Activated naive CD8-positive, alpha-beta T cell treated with anti-CD3 and anti-CD28 coated beads for 36 hours (primary cell): ENCODE results near the gene ITGB2. TPM values are rescaled to one million over a fixed set of nuclear protein-coding genes. Genes with fewer than 3 reads are reported as not detected.

Source experiments
- DNase-seq: peaks from one replicate; pipeline ENCODE4 v3.0.0; 2021
- H3K27ac Mint-ChIP-seq: one replicate; pipeline ENCODE4 v1.8.0; 2022; ENCODE audit warnings: mild to moderate bottlenecking, moderate library complexity, mixed read lengths
- H3K27me3 Mint-ChIP-seq: one replicate; pipeline ENCODE4 v1.8.0; 2022; ENCODE audit warnings: mild to moderate bottlenecking, mixed read lengths
- H3K36me3 Mint-ChIP-seq: one replicate; pipeline ENCODE4 v1.8.0; 2021; ENCODE audit warnings: mild to moderate bottlenecking, mixed read lengths
- H3K4me1 Mint-ChIP-seq: one replicate; pipeline ENCODE4 v1.8.0; 2021; ENCODE audit warnings: mixed read lengths
- H3K4me3 Mint-ChIP-seq: one replicate; pipeline ENCODE4 v1.8.0; 2022; ENCODE audit warnings: mild to moderate bottlenecking, moderate library complexity, mixed read lengths
- H3K9me3 Mint-ChIP-seq: one replicate; pipeline ENCODE4 v1.8.0; 2022; ENCODE audit warnings: mixed read lengths
- total RNA-seq, 2 experiments: library from RNA; stranded (reverse); gene quantifications; one replicate each; pipeline ENCODE4 v1.2.3, GENCODE V29; 2021

The ITGB2 gene
- total RNA-seq, 2 experiments from 2014 or later, result 223 to 234 TPM

- Mint-ChIP-seq H3K36me3 (peaks cover 43% of the 10 kb centered on the region), H3K27me3 (no peaks in the 10 kb centered on the region), H3K4me3 (no peak overlapping the region), H3K27ac (peak overlapping the region; percentile 8), H3K4me1 (peaks cover 17% of the 10 kb centered on the region), H3K9me3 (no peaks in the 10 kb centered on the region)
- no peak for DNase-seq
Observed at GRCh38 chr21:44904141-44904923, 16.4 kb downstream of the ITGB2 start.

- H3K4me3 Mint-ChIP-seq, result no peak overlapping the region
- H3K36me3 Mint-ChIP-seq, result peaks cover 40% of the 10 kb centered on the region
- peaks cover 11% of the 10 kb centered on the region for H3K4me1 Mint-ChIP-seq
- no peak for DNase-seq
- H3K27me3 Mint-ChIP-seq, result no peaks in the 10 kb centered on the region
- no peak overlapping the region for H3K27ac Mint-ChIP-seq
- no peaks in the 10 kb centered on the region for H3K9me3 Mint-ChIP-seq
Observed at GRCh38 chr21:44903689-44904088, 17.0 kb downstream of the ITGB2 start.

- Mint-ChIP-seq H3K4me3 (no peak overlapping the region), H3K36me3 (peaks cover 41% of the 10 kb centered on the region), H3K4me1 (peaks cover 7% of the 10 kb centered on the region), H3K27me3 (no peaks in the 10 kb centered on the region), H3K27ac (no peak overlapping the region), H3K9me3 (no peaks in the 10 kb centered on the region)
- no peak for DNase-seq
Observed at GRCh38 chr21:44903050-44903685, 17.5 kb downstream of the ITGB2 start.

- no peak for DNase-seq
- Mint-ChIP-seq H3K27me3 (no peaks in the 10 kb centered on the region), H3K9me3 (no peaks in the 10 kb centered on the region), H3K36me3 (peaks cover 41% of the 10 kb centered on the region), H3K4me3 (no peak overlapping the region), H3K4me1 (peaks cover under 1% of the 10 kb centered on the region), H3K27ac (no peak overlapping the region)
Observed at GRCh38 chr21:44902268-44903049, 18.2 kb downstream of the ITGB2 start.

GRCh38 chr21:44901391-44902074 lies 19.2 kb downstream of the ITGB2 start:
- H3K27me3 Mint-ChIP-seq, result no peaks in the 10 kb centered on the region
- peaks cover 40% of the 10 kb centered on the region for H3K36me3 Mint-ChIP-seq
- no peaks in the 10 kb centered on the region for H3K9me3 Mint-ChIP-seq
- no peak for DNase-seq
- no peak overlapping the region for H3K27ac Mint-ChIP-seq
- H3K4me1 Mint-ChIP-seq, result no peaks in the 10 kb centered on the region
- H3K4me3 Mint-ChIP-seq, result no peak overlapping the region

GRCh38 chr21:44900559-44901251 lies 20.0 kb downstream of the ITGB2 start:
- no peak for DNase-seq
- no peak overlapping the region for H3K27ac Mint-ChIP-seq
- H3K36me3 Mint-ChIP-seq, result peaks cover 35% of the 10 kb centered on the region

GRCh38 chr21:44899768-44900558 lies 20.7 kb downstream of the ITGB2 start:
- DNase-seq, result no peak
- Mint-ChIP-seq H3K27ac (no peak overlapping the region), H3K27me3 (no peaks in the 10 kb centered on the region), H3K36me3 (peaks cover 35% of the 10 kb centered on the region), H3K4me1 (no peaks in the 10 kb centered on the region), H3K4me3 (no peak overlapping the region), H3K9me3 (no peaks in the 10 kb centered on the region)

More at GRCh38 chr21:44900559-44901251, 20.0 kb downstream of the ITGB2 start:
- Mint-ChIP-seq H3K4me1 (no peaks in the 10 kb centered on the region), H3K9me3 (no peaks in the 10 kb centered on the region), H3K27me3 (no peaks in the 10 kb centered on the region), H3K4me3 (no peak overlapping the region)

GRCh38 chr21:44898851-44899767 lies 21.6 kb downstream of the ITGB2 start:
- Mint-ChIP-seq H3K27me3 (no peaks in the 10 kb centered on the region), H3K27ac (no peak overlapping the region), H3K36me3 (peaks cover 28% of the 10 kb centered on the region), H3K4me3 (no peak overlapping the region), H3K4me1 (no peaks in the 10 kb centered on the region), H3K9me3 (no peaks in the 10 kb centered on the region)
- DNase-seq, result no peak

GRCh38 chr21:44898011-44898488 lies 22.6 kb downstream of the ITGB2 start:
- Mint-ChIP-seq H3K36me3 (peaks cover 22% of the 10 kb centered on the region), H3K4me3 (no peak overlapping the region), H3K27ac (no peak overlapping the region)

GRCh38 chr21:44897326-44898010 lies 23.2 kb downstream of the ITGB2 start:
- no peak for DNase-seq
- Mint-ChIP-seq H3K9me3 (no peaks in the 10 kb centered on the region), H3K27me3 (no peaks in the 10 kb centered on the region), H3K27ac (no peak overlapping the region), H3K4me3 (no peak overlapping the region), H3K36me3 (peaks cover 17% of the 10 kb centered on the region), H3K4me1 (no peaks in the 10 kb centered on the region)

More at GRCh38 chr21:44898011-44898488, 22.6 kb downstream of the ITGB2 start:
- H3K9me3 Mint-ChIP-seq, result no peaks in the 10 kb centered on the region
- no peaks in the 10 kb centered on the region for H3K4me1 Mint-ChIP-seq
- no peaks in the 10 kb centered on the region for H3K27me3 Mint-ChIP-seq
- no peak for DNase-seq

GRCh38 chr21:44896561-44897286 lies 24.0 kb downstream of the ITGB2 start:
- peaks cover 10% of the 10 kb centered on the region for H3K36me3 Mint-ChIP-seq
- H3K27ac Mint-ChIP-seq, result no peak overlapping the region
- H3K9me3 Mint-ChIP-seq, result no peaks in the 10 kb centered on the region
- no peak for DNase-seq
- no peaks in the 10 kb centered on the region for H3K27me3 Mint-ChIP-seq
- no peak overlapping the region for H3K4me3 Mint-ChIP-seq
- no peaks in the 10 kb centered on the region for H3K4me1 Mint-ChIP-seq

- Mint-ChIP-seq H3K4me1 (no peaks in the 10 kb centered on the region), H3K4me3 (no peak overlapping the region), H3K27ac (no peak overlapping the region), H3K27me3 (no peaks in the 10 kb centered on the region), H3K36me3 (peaks cover 7% of the 10 kb centered on the region), H3K9me3 (no peaks in the 10 kb centered on the region)
- DNase-seq, result no peak
Observed at GRCh38 chr21:44895859-44896258, 24.8 kb downstream of the ITGB2 start.
